Hepatocyte (in vitro differentiated cells): ENCODE measurements around the gene MBOAT2.

Experiments used
- EZH2 ChIP-seq: fragments of 200-600 bp; sonication (generic); IDR thresholded peaks from 2 replicates; pipeline ENCODE4 v1.6.1; 2016; ENCODE audit warnings: antibody characterized with exemption, mild to moderate bottlenecking, borderline replicate concordance
- EZH2phosphoT487 ChIP-seq: fragments of 200-600 bp; sonication (generic); IDR thresholded peaks from one replicate; pipeline ENCODE4 v1.6.1; 2018; ENCODE audit warnings: antibody characterized with exemption, mild to moderate bottlenecking, low read depth, moderate library complexity; ENCODE audit not compliant: unreplicated experiment, severe bottlenecking
- TF ChIP-seq, protein P1 (sequence below): fragments of 200-600 bp; sonication (generic); IDR thresholded peaks from 2 replicates; pipeline ENCODE4 v1.5.1; 2016; ENCODE audit warnings: antibody characterized with exemption, mild to moderate bottlenecking; ENCODE audit not compliant: poor library complexity

DNA sequence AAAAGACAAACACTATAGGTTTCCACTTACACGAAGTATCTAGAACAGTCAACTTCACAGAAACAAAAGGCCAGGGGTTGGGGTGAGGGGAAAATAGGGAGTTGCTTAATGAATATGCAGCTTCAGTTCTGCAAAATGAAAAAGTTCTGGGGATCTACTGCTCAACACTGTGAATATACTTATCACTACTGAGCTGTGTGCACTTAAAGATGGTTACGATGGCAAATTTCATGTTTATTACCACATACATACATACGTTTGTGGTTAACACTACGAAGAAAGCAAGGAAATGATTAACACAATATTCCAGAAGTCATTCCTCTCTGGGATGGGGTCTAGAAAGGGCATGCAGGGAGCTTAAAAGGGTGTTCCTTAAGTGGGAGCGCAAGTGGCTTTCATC, 19.3 kb downstream of the MBOAT2 start:
- TF ChIP-seq, protein P1, sequence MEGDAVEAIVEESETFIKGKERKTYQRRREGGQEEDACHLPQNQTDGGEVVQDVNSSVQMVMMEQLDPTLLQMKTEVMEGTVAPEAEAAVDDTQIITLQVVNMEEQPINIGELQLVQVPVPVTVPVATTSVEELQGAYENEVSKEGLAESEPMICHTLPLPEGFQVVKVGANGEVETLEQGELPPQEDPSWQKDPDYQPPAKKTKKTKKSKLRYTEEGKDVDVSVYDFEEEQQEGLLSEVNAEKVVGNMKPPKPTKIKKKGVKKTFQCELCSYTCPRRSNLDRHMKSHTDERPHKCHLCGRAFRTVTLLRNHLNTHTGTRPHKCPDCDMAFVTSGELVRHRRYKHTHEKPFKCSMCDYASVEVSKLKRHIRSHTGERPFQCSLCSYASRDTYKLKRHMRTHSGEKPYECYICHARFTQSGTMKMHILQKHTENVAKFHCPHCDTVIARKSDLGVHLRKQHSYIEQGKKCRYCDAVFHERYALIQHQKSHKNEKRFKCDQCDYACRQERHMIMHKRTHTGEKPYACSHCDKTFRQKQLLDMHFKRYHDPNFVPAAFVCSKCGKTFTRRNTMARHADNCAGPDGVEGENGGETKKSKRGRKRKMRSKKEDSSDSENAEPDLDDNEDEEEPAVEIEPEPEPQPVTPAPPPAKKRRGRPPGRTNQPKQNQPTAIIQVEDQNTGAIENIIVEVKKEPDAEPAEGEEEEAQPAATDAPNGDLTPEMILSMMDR = no peak
- TF ChIP-seq EZH2 (no peak), EZH2phosphoT487 (no peak)
